WTC11 (cell line): ENCODE measurements around the gene TMEM115. TPM values are rescaled to one million over a fixed set of nuclear protein-coding genes. Genes with fewer than 3 reads are reported as not detected.

Experiments used
- ATAC-seq: fragments of 200-7000 bp; cut with Tn5 transposase; 2 replicates; pipeline ENCODE4 v1.10.0; 2021; ENCODE audit warnings: mild to moderate bottlenecking, moderate library complexity
- CTCF ChIA-PET: fragments of 300-600 bp; sonication (Branson Sonifier 250); formaldehyde crosslinking; loops from one replicate; lab custom pipeline; 2021; ENCODE audit warnings: antibody characterized with exemption; lab: Charles Lee
- POLR2A ChIA-PET: fragments of 350-600 bp; sonication (Branson Sonifier 250); formaldehyde crosslinking; loops from one replicate; lab custom pipeline; 2021; ENCODE audit warnings: antibody characterized with exemption; lab: Charles Lee
- DNase-seq: peaks from one replicate; pipeline ENCODE4 v3.0.0; 2021; ENCODE audit warnings: low spot score
- H3K27ac Mint-ChIP-seq: 2 replicates; pipeline ENCODE4 v1.8.0; 2021; ENCODE audit warnings: mixed read lengths
- H3K27me3 Mint-ChIP-seq: 2 replicates; pipeline ENCODE4 v1.8.0; 2021; ENCODE audit warnings: low read depth, mild to moderate bottlenecking, moderate library complexity, mixed read lengths
- H3K36me3 Mint-ChIP-seq: 2 replicates; pipeline ENCODE4 v1.8.0; 2021; ENCODE audit warnings: mixed read lengths
- H3K4me1 Mint-ChIP-seq: 2 replicates; pipeline ENCODE4 v1.8.0; 2022; ENCODE audit warnings: mixed read lengths
- H3K4me3 Mint-ChIP-seq: 2 replicates; pipeline ENCODE4 v1.8.0; 2021; ENCODE audit warnings: mild to moderate bottlenecking, moderate library complexity, mixed read lengths
- H3K9me3 Mint-ChIP-seq: 2 replicates; pipeline ENCODE4 v1.8.0; 2021; ENCODE audit warnings: mixed read lengths
- CBFB ChIP-seq: sonication (generic); formaldehyde crosslinking; IDR thresholded peaks from 2 replicates; pipeline ENCODE4 v1.8.1; 2022; ENCODE audit warnings: mild to moderate bottlenecking, low read depth, missing genetic modification reagents
- CREB1 ChIP-seq: sonication (generic); formaldehyde crosslinking; IDR thresholded peaks from 2 replicates; pipeline ENCODE4 v1.8.0; 2023; ENCODE audit warnings: mild to moderate bottlenecking, missing genetic modification reagents
- ELF4 ChIP-seq: sonication (generic); formaldehyde crosslinking; IDR thresholded peaks from 2 replicates; pipeline ENCODE4 v1.8.1; 2022; ENCODE audit warnings: low read depth, mild to moderate bottlenecking, moderate library complexity, missing genetic modification reagents
- FOXJ3 ChIP-seq: sonication (generic); formaldehyde crosslinking; IDR thresholded peaks from 2 replicates; pipeline ENCODE4 v1.9.0; 2021; ENCODE audit warnings: missing genetic modification reagents, mild to moderate bottlenecking, borderline replicate concordance
- GRHL2 ChIP-seq: fragments of 250-450 bp; sonication (Bioruptor Pico); IDR thresholded peaks from 2 replicates; pipeline ENCODE4 v1.8.0; 2022; ENCODE audit warnings: mild to moderate bottlenecking, moderate library complexity; ENCODE audit not compliant: insufficient replicate concordance, severe bottlenecking
- HMGA2 ChIP-seq: fragments of 250-450 bp; sonication (Bioruptor Pico); IDR thresholded peaks from 2 replicates; pipeline ENCODE4 v1.4.0; 2021; ENCODE audit warnings: mild to moderate bottlenecking, moderate library complexity
- IRF1 ChIP-seq: sonication (generic); formaldehyde crosslinking; IDR thresholded peaks from 2 replicates; pipeline ENCODE4 v1.8.0; 2023; ENCODE audit warnings: missing genetic modification reagents
- IRF2 ChIP-seq: sonication (generic); formaldehyde crosslinking; IDR thresholded peaks from 2 replicates; pipeline ENCODE4 v1.8.0; 2022; ENCODE audit warnings: low read depth, missing genetic modification reagents, borderline replicate concordance
- JUN ChIP-seq: sonication (generic); formaldehyde crosslinking; IDR thresholded peaks from 2 replicates; pipeline ENCODE4 v1.8.0; 2023; ENCODE audit warnings: mild to moderate bottlenecking, missing genetic modification reagents
- NFYB ChIP-seq: sonication (generic); formaldehyde crosslinking; conservative IDR thresholded peaks from 2 replicates; pipeline ENCODE4 v1.8.0; 2022; ENCODE audit warnings: low read depth, missing genetic modification reagents
- NR1H2 ChIP-seq: sonication (generic); formaldehyde crosslinking; IDR thresholded peaks from 2 replicates; pipeline ENCODE4 v1.9.0; 2021; ENCODE audit warnings: mild to moderate bottlenecking, moderate library complexity, missing genetic modification reagents
- RELA ChIP-seq: sonication (generic); formaldehyde crosslinking; IDR thresholded peaks from 2 replicates; pipeline ENCODE4 v1.8.1; 2022; ENCODE audit warnings: missing genetic modification reagents, mild to moderate bottlenecking, borderline replicate concordance
- SMAD4 ChIP-seq: sonication (generic); formaldehyde crosslinking; IDR thresholded peaks from 2 replicates; pipeline ENCODE4 v1.8.0; 2022; ENCODE audit warnings: mild to moderate bottlenecking, missing genetic modification reagents
- STAT6 ChIP-seq: sonication (generic); formaldehyde crosslinking; conservative IDR thresholded peaks from 2 replicates; pipeline ENCODE4 v1.8.1; 2023; ENCODE audit warnings: mild to moderate bottlenecking, low read depth, missing genetic modification reagents, moderate library complexity
- TEAD1 ChIP-seq: sonication (generic); formaldehyde crosslinking; IDR thresholded peaks from 2 replicates; pipeline ENCODE4 v1.8.0; 2022; ENCODE audit warnings: mild to moderate bottlenecking, missing genetic modification reagents
- USF1 ChIP-seq: sonication (generic); formaldehyde crosslinking; IDR thresholded peaks from 2 replicates; pipeline ENCODE4 v1.8.0; 2022; ENCODE audit warnings: mild to moderate bottlenecking, missing genetic modification reagents
- USF2 ChIP-seq: sonication (generic); formaldehyde crosslinking; IDR thresholded peaks from 2 replicates; pipeline ENCODE4 v1.8.1; 2023; ENCODE audit warnings: mild to moderate bottlenecking, missing genetic modification reagents, moderate library complexity
- ZNF121 ChIP-seq: sonication (generic); formaldehyde crosslinking; IDR thresholded peaks from 2 replicates; pipeline ENCODE4 v1.8.0; 2023; ENCODE audit warnings: missing genetic modification reagents
- ZNF263 ChIP-seq: sonication (generic); formaldehyde crosslinking; IDR thresholded peaks from 2 replicates; pipeline ENCODE4 v1.8.1; 2022; ENCODE audit warnings: low read depth, mild to moderate bottlenecking, moderate library complexity, missing genetic modification reagents
- ZNF317 ChIP-seq: sonication (generic); formaldehyde crosslinking; IDR thresholded peaks from 2 replicates; pipeline ENCODE4 v1.8.1; 2023; ENCODE audit warnings: low read depth, mild to moderate bottlenecking, moderate library complexity, missing genetic modification reagents, borderline replicate concordance
- total RNA-seq: library from RNA; stranded (reverse); gene quantifications from 3 replicates; pipeline ENCODE4 v1.2.3, GENCODE V29; 2021
- TF ChIP-seq, protein P1 (sequence below): sonication (generic); formaldehyde crosslinking; IDR thresholded peaks from 2 replicates; pipeline ENCODE4 v1.8.1; 2022; ENCODE audit warnings: low read depth, mild to moderate bottlenecking, moderate library complexity, missing genetic modification reagents, borderline replicate concordance
- TF ChIP-seq, protein P2 (sequence below): sonication (generic); formaldehyde crosslinking; IDR thresholded peaks from 2 replicates; pipeline ENCODE4 v1.8.0; 2022; ENCODE audit warnings: missing genetic modification reagents
- TF ChIP-seq, protein P3 (sequence below): fragments of 250-450 bp; sonication (Bioruptor Pico); conservative IDR thresholded peaks from 2 replicates; pipeline ENCODE4 v1.9.0; 2021; ENCODE audit warnings: mild to moderate bottlenecking

Gene TMEM115
- total RNA-seq, 1 experiment from 2014 or later: 30.0 TPM

GRCh38 chr3:50390508-50391224, 31.3 kb upstream of the TMEM115 start:
- TF ChIP-seq FOXJ3 (CRISPR knock-in tag) (no peak), USF1 (CRISPR knock-in tag) (no peak), JUN (CRISPR knock-in tag) (no peak), ZNF317 (CRISPR knock-in tag) (no peak), NR1H2 (CRISPR knock-in tag) (no peak), HMGA2 (CRISPR knock-in tag) (no peak), GRHL2 (no peak)
- TF ChIP-seq, protein P1, sequence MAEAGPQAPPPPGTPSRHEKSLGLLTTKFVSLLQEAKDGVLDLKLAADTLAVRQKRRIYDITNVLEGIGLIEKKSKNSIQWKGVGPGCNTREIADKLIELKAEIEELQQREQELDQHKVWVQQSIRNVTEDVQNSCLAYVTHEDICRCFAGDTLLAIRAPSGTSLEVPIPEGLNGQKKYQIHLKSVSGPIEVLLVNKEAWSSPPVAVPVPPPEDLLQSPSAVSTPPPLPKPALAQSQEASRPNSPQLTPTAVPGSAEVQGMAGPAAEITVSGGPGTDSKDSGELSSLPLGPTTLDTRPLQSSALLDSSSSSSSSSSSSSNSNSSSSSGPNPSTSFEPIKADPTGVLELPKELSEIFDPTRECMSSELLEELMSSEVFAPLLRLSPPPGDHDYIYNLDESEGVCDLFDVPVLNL (CRISPR knock-in tag): no peak
- TF ChIP-seq, protein P2, sequence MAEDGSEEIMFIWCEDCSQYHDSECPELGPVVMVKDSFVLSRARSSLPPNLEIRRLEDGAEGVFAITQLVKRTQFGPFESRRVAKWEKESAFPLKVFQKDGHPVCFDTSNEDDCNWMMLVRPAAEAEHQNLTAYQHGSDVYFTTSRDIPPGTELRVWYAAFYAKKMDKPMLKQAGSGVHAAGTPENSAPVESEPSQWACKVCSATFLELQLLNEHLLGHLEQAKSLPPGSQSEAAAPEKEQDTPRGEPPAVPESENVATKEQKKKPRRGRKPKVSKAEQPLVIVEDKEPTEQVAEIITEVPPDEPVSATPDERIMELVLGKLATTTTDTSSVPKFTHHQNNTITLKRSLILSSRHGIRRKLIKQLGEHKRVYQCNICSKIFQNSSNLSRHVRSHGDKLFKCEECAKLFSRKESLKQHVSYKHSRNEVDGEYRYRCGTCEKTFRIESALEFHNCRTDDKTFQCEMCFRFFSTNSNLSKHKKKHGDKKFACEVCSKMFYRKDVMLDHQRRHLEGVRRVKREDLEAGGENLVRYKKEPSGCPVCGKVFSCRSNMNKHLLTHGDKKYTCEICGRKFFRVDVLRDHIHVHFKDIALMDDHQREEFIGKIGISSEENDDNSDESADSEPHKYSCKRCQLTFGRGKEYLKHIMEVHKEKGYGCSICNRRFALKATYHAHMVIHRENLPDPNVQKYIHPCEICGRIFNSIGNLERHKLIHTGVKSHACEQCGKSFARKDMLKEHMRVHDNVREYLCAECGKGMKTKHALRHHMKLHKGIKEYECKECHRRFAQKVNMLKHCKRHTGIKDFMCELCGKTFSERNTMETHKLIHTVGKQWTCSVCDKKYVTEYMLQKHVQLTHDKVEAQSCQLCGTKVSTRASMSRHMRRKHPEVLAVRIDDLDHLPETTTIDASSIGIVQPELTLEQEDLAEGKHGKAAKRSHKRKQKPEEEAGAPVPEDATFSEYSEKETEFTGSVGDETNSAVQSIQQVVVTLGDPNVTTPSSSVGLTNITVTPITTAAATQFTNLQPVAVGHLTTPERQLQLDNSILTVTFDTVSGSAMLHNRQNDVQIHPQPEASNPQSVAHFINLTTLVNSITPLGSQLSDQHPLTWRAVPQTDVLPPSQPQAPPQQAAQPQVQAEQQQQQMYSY (CRISPR knock-in tag): no peak
- CTCF ChIA-PET: interaction anchor here (0.7 to 2.1 kb wide), 5 partner anchors 26 to 221 kb away, joined by 3 to 6 read pairs (median 4); partner anchors contain the start of genes CISH and TUSC2
- no peaks in the 10 kb centered on the region for H3K9me3 Mint-ChIP-seq
- no peaks in the 10 kb centered on the region for H3K27me3 Mint-ChIP-seq
- no peaks in the 10 kb centered on the region for H3K36me3 Mint-ChIP-seq
- H3K4me1 Mint-ChIP-seq: no peaks in the 10 kb centered on the region
- H3K27ac Mint-ChIP-seq: no peak overlapping the region
- DNase-seq (no peak), ATAC-seq (no peak)
- no peak overlapping the region for H3K4me3 Mint-ChIP-seq
- POLR2A ChIA-PET: interaction anchor here (0.6 kb wide), 1 partner anchor 1328 kb away, joined by 4 read pairs; no protein-coding TSS in a partner anchor

DNA sequence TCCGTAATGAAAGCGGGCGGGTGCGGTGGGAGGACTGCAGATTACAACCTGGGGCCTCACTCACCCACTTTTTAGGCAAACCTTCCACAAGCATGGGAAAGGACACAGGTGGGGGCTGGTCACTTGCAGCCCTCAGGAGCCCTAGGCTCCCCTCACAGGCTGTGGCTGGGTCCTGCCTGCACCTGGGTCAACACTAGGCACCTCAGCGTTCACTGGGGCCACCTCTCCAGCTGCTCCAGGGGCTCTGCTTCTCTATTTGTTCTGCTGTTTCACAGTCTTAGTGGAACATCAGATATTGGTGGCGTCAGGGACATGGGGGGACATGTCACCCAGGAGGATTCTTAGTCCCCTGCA, 30.1 kb upstream of the TMEM115 start:
- no peak overlapping the region for H3K27ac Mint-ChIP-seq
- ATAC-seq (no peak), DNase-seq (no peak)
- H3K36me3 Mint-ChIP-seq: no peaks in the 10 kb centered on the region
- H3K9me3 Mint-ChIP-seq: no peaks in the 10 kb centered on the region
- H3K4me1 Mint-ChIP-seq: no peaks in the 10 kb centered on the region
- no peak overlapping the region for H3K4me3 Mint-ChIP-seq
- no peaks in the 10 kb centered on the region for H3K27me3 Mint-ChIP-seq
- CTCF ChIA-PET: interaction anchor here (1.2 to 2.1 kb wide), 7 partner anchors 19 to 222 kb away, joined by 3 to 13 read pairs (median 4); partner anchors contain the start of genes CISH and ZMYND10
- POLR2A ChIA-PET: no interaction called here
- TF ChIP-seq NFYB (no peak), TEAD1 (CRISPR knock-in tag) (no peak), IRF1 (no peak), CREB1 (no peak), HMGA2 (CRISPR knock-in tag) (no peak), ZNF121 (CRISPR knock-in tag) (no peak), CBFB (CRISPR knock-in tag) (no peak), RELA (CRISPR knock-in tag) (no peak), STAT6 (no peak), ELF4 (no peak), SMAD4 (CRISPR knock-in tag) (no peak), ZNF263 (CRISPR knock-in tag) (no peak), IRF2 (CRISPR knock-in tag) (no peak), USF2 (CRISPR knock-in tag) (no peak)
- TF ChIP-seq, protein P3, sequence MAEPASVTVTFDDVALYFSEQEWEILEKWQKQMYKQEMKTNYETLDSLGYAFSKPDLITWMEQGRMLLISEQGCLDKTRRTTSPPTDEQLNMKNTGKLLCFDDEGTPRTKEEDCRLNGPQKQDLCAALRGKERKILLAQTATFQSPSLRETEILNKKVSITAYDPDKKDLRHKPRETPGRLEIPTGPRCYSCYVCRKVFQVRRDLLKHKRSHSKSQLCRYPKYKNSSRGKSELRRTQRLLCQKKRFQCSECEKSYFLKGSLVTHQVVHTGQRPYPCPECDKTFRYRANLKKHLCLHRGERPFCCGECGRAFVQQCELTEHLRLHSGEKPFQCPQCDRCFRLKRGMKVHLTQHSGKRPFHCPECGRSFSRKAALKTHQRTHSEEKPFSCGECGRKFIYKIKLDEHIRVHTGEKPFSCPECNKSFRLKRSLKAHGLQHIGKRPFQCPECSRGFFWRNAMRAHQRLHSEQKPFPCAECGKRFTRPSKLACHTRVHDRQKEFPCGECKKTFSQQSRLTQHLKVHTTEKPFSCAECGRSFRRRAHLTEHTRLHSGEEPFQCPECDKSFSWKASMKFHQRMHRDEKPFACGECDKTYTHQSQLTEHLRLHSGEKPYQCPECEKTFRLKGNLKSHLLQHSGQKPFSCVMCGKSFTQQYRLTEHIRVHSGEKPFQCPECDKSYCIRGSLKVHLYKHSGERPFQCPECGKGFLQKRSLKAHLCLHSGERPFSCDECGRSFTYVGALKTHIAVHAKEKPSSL (CRISPR knock-in tag): no peak
